ENCODE results near the gene KMT5B. TPM values are rescaled to one million over a fixed set of nuclear protein-coding genes. Genes with fewer than 3 reads are reported as not detected.

The KMT5B gene
- total and polyA plus RNA-seq, 10 donors: 12.3 to 52.8 (median 40.6) TPM

DNA sequence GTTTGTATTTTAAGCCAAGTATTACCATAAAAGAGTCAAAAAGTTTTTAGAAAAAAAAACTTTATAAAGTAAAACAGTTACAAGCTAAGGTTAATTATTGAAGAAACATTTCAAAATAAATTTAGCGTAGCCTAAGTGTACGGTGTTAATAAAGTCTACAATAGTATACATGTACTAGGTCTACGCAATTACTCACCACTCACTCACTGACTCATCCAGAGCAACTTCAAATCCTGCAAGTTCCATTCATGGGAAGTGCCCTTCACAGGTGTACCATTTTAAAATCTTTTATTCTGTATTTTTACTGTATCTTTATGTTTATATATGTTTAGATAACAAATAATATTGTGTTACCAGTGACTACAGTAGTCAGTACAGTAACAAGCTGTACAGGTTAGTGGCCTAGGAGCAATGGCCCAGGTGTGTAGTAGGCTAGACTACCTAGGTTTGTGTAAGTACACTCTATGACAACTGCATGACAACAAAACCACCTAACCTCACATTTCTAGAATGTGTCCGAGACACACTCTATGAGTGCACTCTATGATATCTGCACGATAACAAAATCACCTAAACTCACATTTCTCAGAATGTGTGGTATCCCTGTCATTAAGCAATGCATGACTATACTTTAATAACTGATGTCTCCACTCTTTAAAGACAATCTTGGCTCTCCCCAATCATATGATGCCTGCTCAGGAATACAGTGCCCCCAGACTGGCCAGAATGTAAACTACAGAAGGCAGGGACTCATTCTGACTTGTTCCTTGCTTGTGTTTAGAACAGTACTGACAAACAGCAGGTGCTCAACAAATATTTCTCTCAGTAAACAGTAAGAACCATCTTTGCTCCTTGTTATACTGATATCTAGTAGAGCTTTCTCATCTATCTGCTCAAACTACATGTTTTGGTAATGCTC lies 21.2 kb downstream of the KMT5B start:
- intact Hi-C loops (cut with DNase I; ENCODE audit: low total_unique reads): no loop called here
- no peak overlapping the region for H3K4me3 ChIP-seq
- no peak overlapping the region for H3K27ac ChIP-seq
- 90 to 96% (median 94%) methylated on average over 5 of the region's 5 CpGs for WGBS, 5 donors
- TF ChIP-seq POLR2A (IDR thresholded peaks at IDR 0.05) (no peak), POLR2AphosphoS5 (IDR thresholded peaks at IDR 0.05) (no peak)
- TF ChIP-seq, protein P1, sequence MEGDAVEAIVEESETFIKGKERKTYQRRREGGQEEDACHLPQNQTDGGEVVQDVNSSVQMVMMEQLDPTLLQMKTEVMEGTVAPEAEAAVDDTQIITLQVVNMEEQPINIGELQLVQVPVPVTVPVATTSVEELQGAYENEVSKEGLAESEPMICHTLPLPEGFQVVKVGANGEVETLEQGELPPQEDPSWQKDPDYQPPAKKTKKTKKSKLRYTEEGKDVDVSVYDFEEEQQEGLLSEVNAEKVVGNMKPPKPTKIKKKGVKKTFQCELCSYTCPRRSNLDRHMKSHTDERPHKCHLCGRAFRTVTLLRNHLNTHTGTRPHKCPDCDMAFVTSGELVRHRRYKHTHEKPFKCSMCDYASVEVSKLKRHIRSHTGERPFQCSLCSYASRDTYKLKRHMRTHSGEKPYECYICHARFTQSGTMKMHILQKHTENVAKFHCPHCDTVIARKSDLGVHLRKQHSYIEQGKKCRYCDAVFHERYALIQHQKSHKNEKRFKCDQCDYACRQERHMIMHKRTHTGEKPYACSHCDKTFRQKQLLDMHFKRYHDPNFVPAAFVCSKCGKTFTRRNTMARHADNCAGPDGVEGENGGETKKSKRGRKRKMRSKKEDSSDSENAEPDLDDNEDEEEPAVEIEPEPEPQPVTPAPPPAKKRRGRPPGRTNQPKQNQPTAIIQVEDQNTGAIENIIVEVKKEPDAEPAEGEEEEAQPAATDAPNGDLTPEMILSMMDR (IDR thresholded peaks at IDR 0.05 in 8 of 11, conservative IDR thresholded peaks at IDR 0.05 in 3 of 11): no peak
- no peaks in the 10 kb centered on the region for H3K9me3 ChIP-seq
- no peaks in the 10 kb centered on the region for H3K27me3 ChIP-seq (replicated peaks in 1 of 7)
- DNase-seq: no peak
- H3K36me3 ChIP-seq: peaks cover 0 to 22% (median 9%) of the 10 kb centered on the region in 6 donors
- peaks cover 22 to 83% (median 70%) of the 10 kb centered on the region in 6 donors for H3K4me1 ChIP-seq

DNA sequence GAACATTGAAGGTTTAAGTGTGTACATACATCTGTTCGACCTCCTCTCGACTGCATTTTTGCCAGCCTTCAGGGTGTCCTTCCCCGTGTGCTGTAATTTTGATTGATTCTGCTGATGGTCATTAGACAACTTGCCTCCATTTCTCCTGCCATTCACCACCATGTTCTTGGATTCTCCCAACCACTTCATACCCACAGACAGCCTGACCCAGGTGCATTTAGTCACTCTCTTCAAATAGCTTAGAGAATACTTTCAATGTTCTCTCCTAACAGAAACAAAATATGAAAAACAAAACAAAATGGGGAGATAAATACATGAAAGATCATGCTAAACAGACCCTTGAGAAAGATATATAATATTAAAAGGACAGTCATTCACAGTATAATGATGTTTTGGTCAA lies 23.2 kb downstream of the KMT5B start:
- no peak for DNase-seq
- Histone ChIP-seq H3K27ac (no peak overlapping the region), H3K4me3 (no peak overlapping the region), H3K27me3 (replicated peaks in 1 of 7) (no peaks in the 10 kb centered on the region), H3K9me3 (no peaks in the 10 kb centered on the region), H3K4me1 (peaks cover 11 to 70% (median 50%) of the 10 kb centered on the region in 6 donors), H3K36me3 (peaks cover 0 to 42% (median 25%) of the 10 kb centered on the region in 6 donors)
- 90 to 95% (median 93%) methylated on average over 3 of the region's 3 CpGs for WGBS, 5 donors
- intact Hi-C loops (cut with DNase I; ENCODE audit: low total_unique reads): no loop called here
- TF ChIP-seq, protein P1 (IDR thresholded peaks at IDR 0.05 in 8 of 11, conservative IDR thresholded peaks at IDR 0.05 in 3 of 11): no peak
- TF ChIP-seq POLR2AphosphoS5 (IDR thresholded peaks at IDR 0.05) (no peak), POLR2A (IDR thresholded peaks at IDR 0.05) (no peak)

DNA sequence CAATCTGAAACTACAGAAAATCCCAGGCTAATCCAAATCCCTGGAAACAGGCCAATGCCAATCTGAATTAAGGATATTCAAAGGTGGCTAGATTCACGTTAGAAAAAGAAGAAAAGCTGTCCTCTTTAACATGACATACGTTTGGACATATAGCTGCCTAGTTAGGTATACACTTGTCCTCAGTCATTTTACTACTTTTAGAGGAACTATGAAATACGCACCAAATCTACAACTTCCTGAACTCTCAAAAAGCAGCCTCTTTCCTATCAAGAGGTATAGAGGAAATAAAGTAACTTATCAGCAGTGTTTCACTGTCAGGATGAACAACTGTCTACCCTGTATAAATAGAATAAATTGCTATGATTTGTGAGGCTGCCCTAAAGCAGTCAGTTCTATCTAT lies 24.0 kb downstream of the KMT5B start:
- Histone ChIP-seq H3K9me3 (no peaks in the 10 kb centered on the region), H3K27me3 (replicated peaks in 1 of 7) (no peaks in the 10 kb centered on the region), H3K27ac (no peak overlapping the region), H3K4me1 (peaks cover 11 to 62% (median 44%) of the 10 kb centered on the region in 6 donors), H3K4me3 (no peak overlapping the region), H3K36me3 (peaks cover 0 to 50% (median 33%) of the 10 kb centered on the region in 6 donors)
- intact Hi-C loops (cut with DNase I; ENCODE audit: low total_unique reads): no loop called here
- 40 to 66% (median 52%) methylated on average over 3 of the region's 3 CpGs for WGBS, 5 donors
- DNase-seq: no peak
- TF ChIP-seq, protein P1 (IDR thresholded peaks at IDR 0.05 in 8 of 11, conservative IDR thresholded peaks at IDR 0.05 in 3 of 11): no peak
- TF ChIP-seq POLR2AphosphoS5 (IDR thresholded peaks at IDR 0.05) (no peak), POLR2A (IDR thresholded peaks at IDR 0.05) (no peak)

DNA sequence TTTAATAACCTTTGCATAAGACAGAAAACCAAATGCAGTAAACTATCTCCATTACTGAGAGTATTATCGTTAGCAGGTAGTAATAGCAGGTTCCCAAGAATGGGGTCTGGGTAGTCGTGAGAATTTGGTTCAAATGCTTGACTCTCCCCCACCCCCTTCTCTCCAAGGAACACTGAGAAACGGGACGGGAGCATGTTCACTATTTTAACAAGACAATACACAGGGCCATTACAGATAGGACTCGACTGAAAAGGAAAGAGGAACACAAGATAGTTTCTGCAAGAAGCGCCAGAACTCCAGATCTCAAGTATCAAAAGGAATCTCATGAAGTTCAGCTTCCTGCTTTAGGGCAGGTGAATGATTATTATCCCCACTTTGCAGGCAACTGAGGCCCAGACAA lies 27.0 kb downstream of the KMT5B start:
- H3K36me3 ChIP-seq: peaks cover 0 to 80% (median 52%) of the 10 kb centered on the region in 6 donors
- H3K27me3 ChIP-seq (replicated peaks in 1 of 7): no peaks in the 10 kb centered on the region
- H3K4me3 ChIP-seq: no peak overlapping the region
- 78 to 85% (median 81%) methylated on average over 6 of the region's 6 CpGs for WGBS, 5 donors
- no peak for TF ChIP-seq POLR2AphosphoS5 (IDR thresholded peaks at IDR 0.05)
- no peak for TF ChIP-seq POLR2A (IDR thresholded peaks at IDR 0.05)
- TF ChIP-seq, protein P1 (IDR thresholded peaks at IDR 0.05 in 8 of 11, conservative IDR thresholded peaks at IDR 0.05 in 3 of 11): no peak
- DNase-seq: no peak
- H3K4me1 ChIP-seq: peaks cover 0 to 31% (median 19%) of the 10 kb centered on the region in 6 donors
- intact Hi-C loops (cut with DNase I; ENCODE audit: low total_unique reads): no loop called here
- H3K9me3 ChIP-seq: no peaks in the 10 kb centered on the region
- H3K27ac ChIP-seq: no peak overlapping the region
